ENCODE data around the gene DAPK1.

Gene DAPK1

GRCh38 chr9:87516926-87517290 lies 19.2 kb downstream of the DAPK1 start:
- DNase-seq (ENCODE audit: low read depth), result no peak

- DNase-seq (ENCODE audit: low read depth), result no peak
Observed at GRCh38 chr9:87517732-87518131, 20.1 kb downstream of the DAPK1 start.

GRCh38 chr9:87518702-87519335 lies 21.2 kb downstream of the DAPK1 start:
- DNase-seq (ENCODE audit: low read depth), result no peak

- DNase-seq (ENCODE audit: low read depth), result no peak
Observed at GRCh38 chr9:87519461-87519860, 21.8 kb downstream of the DAPK1 start.

GRCh38 chr9:87520172-87520683 lies 22.6 kb downstream of the DAPK1 start:
- no peak for DNase-seq (ENCODE audit: low read depth)

- no peak for DNase-seq (ENCODE audit: low read depth)
Observed at GRCh38 chr9:87521834-87522233, 24.2 kb downstream of the DAPK1 start.

- DNase-seq (ENCODE audit: low read depth), result no peak
Observed at GRCh38 chr9:87524061-87524460, 26.4 kb downstream of the DAPK1 start.

GRCh38 chr9:87525546-87526303 lies 28.1 kb downstream of the DAPK1 start:
- no peak for DNase-seq (ENCODE audit: low read depth)

GRCh38 chr9:87527211-87527916 lies 29.7 kb downstream of the DAPK1 start:
- no peak for DNase-seq (ENCODE audit: low read depth)

- no peak for DNase-seq (ENCODE audit: low read depth)
Observed at GRCh38 chr9:87528969-87529368, 31.3 kb downstream of the DAPK1 start.

GRCh38 chr9:87529671-87530070 lies 32.0 kb downstream of the DAPK1 start:
- no peak for DNase-seq (ENCODE audit: low read depth)

GRCh38 chr9:87530716-87531115 lies 33.0 kb downstream of the DAPK1 start:
- DNase-seq (ENCODE audit: low read depth), result no peak

GRCh38 chr9:87531370-87532295 lies 34.0 kb downstream of the DAPK1 start:
- no peak for DNase-seq (ENCODE audit: low read depth)

- DNase-seq (ENCODE audit: low read depth), result no peak
Observed at GRCh38 chr9:87533271-87533670, 35.6 kb downstream of the DAPK1 start.

- DNase-seq (ENCODE audit: low read depth), result no peak
Observed at GRCh38 chr9:87534036-87534435, 36.4 kb downstream of the DAPK1 start.

- DNase-seq (ENCODE audit: low read depth), result no peak
Observed at GRCh38 chr9:87534957-87535356, 37.3 kb downstream of the DAPK1 start.

GRCh38 chr9:87535817-87536539 lies 38.3 kb downstream of the DAPK1 start:
- DNase-seq (ENCODE audit: low read depth), result no peak

- no peak for DNase-seq (ENCODE audit: low read depth)
Observed at GRCh38 chr9:87537625-87538024, 40.0 kb downstream of the DAPK1 start.

GRCh38 chr9:87540444-87541105 lies 42.9 kb downstream of the DAPK1 start:
- DNase-seq (ENCODE audit: low read depth), result no peak

GRCh38 chr9:87541663-87542062 lies 44.0 kb downstream of the DAPK1 start:
- no peak for DNase-seq (ENCODE audit: low read depth)

GRCh38 chr9:87542141-87542540 lies 44.5 kb downstream of the DAPK1 start:
- no peak for DNase-seq (ENCODE audit: low read depth)

Data from stromal cell of bone marrow (primary cell).